ENCODE results near the gene VWF.
A peak's percentile ranks its signal among the peaks of the same experiment; 100 is the strongest.

VWF gene

GRCh38 chr12:6099316-6099715, 25.2 kb downstream of the VWF start:
- DNase-seq: no peak

- DNase-seq: no peak
These were observed 27.1 kb downstream of the VWF start for GRCh38 chr12:6097411-6097810.

GRCh38 chr12:6096527-6096926, 27.9 kb downstream of the VWF start:
- DNase-seq: no peak

- no peak for DNase-seq
These were observed 29.2 kb downstream of the VWF start for GRCh38 chr12:6095269-6095668.

- DNase-seq: no peak
These were observed 30.7 kb downstream of the VWF start for GRCh38 chr12:6093764-6094163.

GRCh38 chr12:6092784-6093722, 31.4 kb downstream of the VWF start:
- peak; percentile 80 for DNase-seq

GRCh38 chr12:6091786-6092566, 32.5 kb downstream of the VWF start:
- no peak for DNase-seq

GRCh38 chr12:6090803-6091202, 33.7 kb downstream of the VWF start:
- DNase-seq: no peak

- DNase-seq: peak; percentile 50
These were observed 35.3 kb downstream of the VWF start for GRCh38 chr12:6088921-6089747.

- DNase-seq: no peak
These were observed 38.2 kb downstream of the VWF start for GRCh38 chr12:6086316-6086715.

- DNase-seq: no peak
These were observed 38.6 kb downstream of the VWF start for GRCh38 chr12:6085841-6086240.

- no peak for DNase-seq
These were observed 39.5 kb downstream of the VWF start for GRCh38 chr12:6084969-6085450.

- no peak for DNase-seq
These were observed 40.1 kb downstream of the VWF start for GRCh38 chr12:6084261-6084968.

- peak; percentile 40 for DNase-seq
These were observed 40.9 kb downstream of the VWF start for GRCh38 chr12:6083601-6084000.

GRCh38 chr12:6082613-6083012, 41.9 kb downstream of the VWF start:
- no peak for DNase-seq

GRCh38 chr12:6080149-6081045, 44.1 kb downstream of the VWF start:
- no peak for DNase-seq

GRCh38 chr12:6078398-6079096, 45.9 kb downstream of the VWF start:
- DNase-seq: peak; percentile 42

- no peak for DNase-seq
These were observed 46.8 kb downstream of the VWF start for GRCh38 chr12:6077692-6078083.

GRCh38 chr12:6076776-6077691, 47.4 kb downstream of the VWF start:
- no peak for DNase-seq
